Measurements from ENCODE around the gene XPC. TPM values are rescaled to one million over a fixed set of nuclear protein-coding genes. Genes with fewer than 3 reads are reported as not detected.

XPC gene
- total RNA-seq, 1 experiment from 2014 or later: 34.9 TPM

- no peak for TF ChIP-seq USF1 (CRISPR knock-in tag; IDR thresholded peaks at IDR 0.05)
- TF ChIP-seq TEAD4 (CRISPR knock-in tag; IDR thresholded peaks at IDR 0.05): no peak
- no peak for TF ChIP-seq MLX (CRISPR knock-in tag; IDR thresholded peaks at IDR 0.05)
- no peak for TF ChIP-seq ZNF512 (CRISPR knock-in tag; IDR thresholded peaks at IDR 0.05; ENCODE audit: borderline replicate concordance)
- TF ChIP-seq ZNF396 (CRISPR knock-in tag; IDR thresholded peaks at IDR 0.05; ENCODE audit: borderline replicate concordance): no peak
- no peak for TF ChIP-seq CDX4 (CRISPR knock-in tag; IDR thresholded peaks at IDR 0.05; ENCODE audit: borderline replicate concordance)
- no peak for TF ChIP-seq ARID4B (CRISPR knock-in tag; IDR thresholded peaks at IDR 0.05; ENCODE audit: borderline replicate concordance)
- TF ChIP-seq JUN (CRISPR knock-in tag; IDR thresholded peaks at IDR 0.05): no peak
Observed at GRCh38 chr3:14223595-14223994, 45.2 kb upstream of the XPC start (continued).

GRCh38 chr3:14222900-14223594 lies 44.6 kb upstream of the XPC start:
- POLR2A ChIA-PET: no interaction called here

More at GRCh38 chr3:14222900-14223594, 44.6 kb upstream of the XPC start:
- TF ChIP-seq NR1H2 (CRISPR knock-in tag; IDR thresholded peaks at IDR 0.05) (no peak), EMX1 (CRISPR knock-in tag; IDR thresholded peaks at IDR 0.05) (no peak), ATF2 (CRISPR knock-in tag; IDR thresholded peaks at IDR 0.05; ENCODE audit: borderline replicate concordance, low read depth) (no peak), ZSCAN18 (CRISPR knock-in tag; IDR thresholded peaks at IDR 0.05) (no peak), FOXP1 (CRISPR knock-in tag; IDR thresholded peaks at IDR 0.05; ENCODE audit: borderline replicate concordance) (no peak), NR2C2 (CRISPR knock-in tag; IDR thresholded peaks at IDR 0.05) (no peak), ATF1 (CRISPR knock-in tag; IDR thresholded peaks at IDR 0.05) (no peak), HMGXB4 (CRISPR knock-in tag; IDR thresholded peaks at IDR 0.05) (no peak), TEAD1 (CRISPR knock-in tag; IDR thresholded peaks at IDR 0.05) (no peak)
- Mint-ChIP-seq H3K27me3 (ENCODE audit: low read depth) (peaks cover 7% of the 10 kb centered on the region; the same call in 1 of the 2 replicates), H3K9me3 (peaks cover 36% of the 10 kb centered on the region), H3K36me3 (peaks cover 11% of the 10 kb centered on the region), H3K4me3 (no peak overlapping the region), H3K27ac (no peak overlapping the region), H3K4me1 (peaks cover 27% of the 10 kb centered on the region)
- CTCF ChIA-PET: interaction anchor here (1.4 to 3.7 kb wide), 2 partner anchors 9 to 20 kb away, joined by 4 to 15 read pairs; no protein-coding TSS in a partner anchor
- no peak for ATAC-seq
- DNase-seq (ENCODE audit: low spot score): no peak

All from WTC11 (cell line).